ENCODE data around the gene CA11. TPM values are rescaled to one million over a fixed set of nuclear protein-coding genes. Genes with fewer than 3 reads are reported as not detected.

CA11 gene
- total RNA-seq, 4 donors from 2014 or later = 11.9 to 16.5 (median 14.9) TPM

GRCh38 chr19:48595833-48596232, 50.2 kb downstream of the CA11 start:
- H3K36me3 ChIP-seq = no peaks in the 10 kb centered on the region
- 59% methylated on average over 6 of the region's 6 CpGs for WGBS
- no peak for TF ChIP-seq EP300 (IDR thresholded peaks at IDR 0.05)
- no peak for TF ChIP-seq POLR2A (IDR thresholded peaks at IDR 0.05; ENCODE audit: low read depth)
- no peak for TF ChIP-seq POLR2AphosphoS5 (IDR thresholded peaks at IDR 0.05)
- no peak for TF ChIP-seq CTCF (IDR thresholded peaks at IDR 0.05)
- no peak for DNase-seq (ENCODE audit: extremely low spot score)
- H3K4me3 ChIP-seq = no peak overlapping the region
- no peaks in the 10 kb centered on the region for H3K9me3 ChIP-seq
- peaks cover 0 to 24% (median 0%) of the 10 kb centered on the region in 4 donors for H3K27me3 ChIP-seq
- H3K4me1 ChIP-seq = no peaks in the 10 kb centered on the region
- H3K27ac ChIP-seq (replicated peaks in 1 of 4) = no peak overlapping the region
- intact Hi-C loops (cut with DNase I) = no loop called here

- H3K27me3 ChIP-seq = peaks cover 0 to 21% (median 0%) of the 10 kb centered on the region in 4 donors
- WGBS = 85% methylated on average over 9 of the region's 9 CpGs
- no peaks in the 10 kb centered on the region for H3K36me3 ChIP-seq
- intact Hi-C loops (cut with DNase I) = no loop called here
- TF ChIP-seq EP300 (IDR thresholded peaks at IDR 0.05) (no peak), POLR2A (IDR thresholded peaks at IDR 0.05; ENCODE audit: low read depth) (no peak)
- no peak overlapping the region for H3K4me3 ChIP-seq
- H3K27ac ChIP-seq (replicated peaks in 1 of 4) = no peak overlapping the region
- DNase-seq (ENCODE audit: extremely low spot score) = no peak
- H3K9me3 ChIP-seq = no peaks in the 10 kb centered on the region
- no peaks in the 10 kb centered on the region for H3K4me1 ChIP-seq
Observed at GRCh38 chr19:48595171-48595570, 50.8 kb downstream of the CA11 start.

DNA sequence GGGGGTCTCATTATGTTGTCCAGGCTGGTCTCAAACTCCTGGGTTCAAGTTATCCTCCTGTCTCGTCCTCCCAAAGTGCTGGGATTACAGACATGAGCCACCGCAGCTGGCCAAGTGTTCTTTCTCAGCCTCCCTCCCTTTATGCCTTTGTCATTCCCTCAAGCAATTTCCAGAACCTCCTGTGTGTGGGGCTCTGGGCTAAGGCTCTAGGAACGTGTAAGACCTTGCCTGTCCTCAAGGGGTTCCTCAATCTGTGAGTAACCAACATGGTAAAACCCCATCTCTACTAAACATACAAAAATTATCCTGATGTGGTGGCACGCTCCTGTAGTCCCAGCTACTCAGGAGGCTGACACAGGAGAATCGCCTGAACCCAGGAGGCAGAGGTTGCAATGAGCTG, 55.0 kb downstream of the CA11 start:
- Histone ChIP-seq H3K4me1 (peaks cover 0 to 11% (median 11%) of the 10 kb centered on the region in 4 donors), H3K4me3 (no peak overlapping the region), H3K27me3 (no peaks in the 10 kb centered on the region), H3K27ac (replicated peaks in 1 of 4) (no peak overlapping the region), H3K36me3 (no peaks in the 10 kb centered on the region), H3K9me3 (no peaks in the 10 kb centered on the region)
- intact Hi-C loops (cut with DNase I) = no loop called here
- no peak for DNase-seq (ENCODE audit: extremely low spot score)
- TF ChIP-seq EP300 (IDR thresholded peaks at IDR 0.05) (no peak), POLR2A (IDR thresholded peaks at IDR 0.05; ENCODE audit: low read depth) (no peak), CTCF (IDR thresholded peaks at IDR 0.05) (no peak), POLR2AphosphoS5 (IDR thresholded peaks at IDR 0.05) (no peak)
- WGBS = 76% methylated on average over 5 of the region's 5 CpGs

DNA sequence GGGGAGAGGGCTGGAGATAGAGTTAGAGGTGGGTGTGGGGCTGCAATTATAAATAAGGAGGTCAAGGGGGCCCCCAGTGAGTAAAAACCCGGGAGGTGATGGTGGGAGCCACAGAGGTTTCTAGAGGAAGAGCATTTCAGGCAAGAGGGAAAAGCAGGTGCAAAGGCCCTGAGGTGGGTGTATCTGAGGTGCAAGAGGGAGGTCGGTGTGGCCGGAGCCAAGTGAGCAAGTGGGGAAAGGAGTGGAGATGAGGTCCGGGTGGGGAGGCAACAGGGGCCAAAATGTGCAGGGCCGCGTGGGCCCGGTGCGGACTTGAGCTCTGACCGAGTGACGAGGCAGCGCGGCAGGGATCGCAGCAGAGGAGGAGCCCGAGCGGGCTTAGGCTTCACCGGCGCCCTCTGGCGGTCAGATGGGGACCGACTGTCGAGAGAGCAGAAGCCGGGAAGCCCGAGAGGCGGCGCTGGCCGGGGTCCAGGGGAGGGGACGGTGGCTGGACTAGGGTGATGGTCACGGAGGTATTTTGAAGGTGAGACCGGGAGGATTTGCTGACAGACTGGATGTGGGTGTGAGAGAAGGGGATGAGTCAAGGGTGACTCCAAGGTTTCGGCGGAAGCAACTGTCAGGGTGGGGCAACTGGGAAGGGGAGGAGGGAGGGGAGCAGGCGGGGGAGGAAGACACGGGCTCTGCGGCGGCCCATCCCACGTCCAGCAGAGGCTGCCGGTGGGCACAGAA, 57.2 kb downstream of the CA11 start:
- Histone ChIP-seq H3K9me3 (no peaks in the 10 kb centered on the region), H3K4me3 (peak overlapping the region; percentile 46 to 63 (median 52)), H3K27me3 (no peaks in the 10 kb centered on the region), H3K4me1 (peaks cover 3 to 18% (median 16%) of the 10 kb centered on the region in 4 donors), H3K36me3 (no peaks in the 10 kb centered on the region), H3K27ac (replicated peaks in 1 of 4) (peak overlapping the region in 3 of 4 donors; percentile 30 to 53 (median 42))
- peak; percentile 96 for DNase-seq (ENCODE audit: extremely low spot score)
- intact Hi-C loops (cut with DNase I) = no loop called here
- TF ChIP-seq POLR2A (IDR thresholded peaks at IDR 0.05; ENCODE audit: low read depth) = no peak
- TF ChIP-seq CTCF (IDR thresholded peaks at IDR 0.05) = peak in 2 of 3 experiments; percentile 91
- peak; percentile 50 to 61 for TF ChIP-seq POLR2AphosphoS5 (IDR thresholded peaks at IDR 0.05)
- TF ChIP-seq EP300 (IDR thresholded peaks at IDR 0.05) = no peak
- WGBS = 5% methylated on average over 34 of the region's 36 CpGs

Other genes with a start within 250 kb of the CA11 start
- gene GRWD1, start 200.2 kb downstream of the CA11 start, total RNA-seq = 10 to 100 TPM; 19.5 to 42.9 (median 31.7) TPM
- under 1 TPM; 0.42 to 0.86 (median 0.51) TPM for gene KCNJ14, start 190.6 kb downstream of the CA11 start, total RNA-seq
- gene CYTH2, start 176.8 kb downstream of the CA11 start, total RNA-seq = 10 to 100 TPM; 40.1 to 50.7 (median 48.4) TPM
- gene LMTK3, start 134.4 kb downstream of the CA11 start, total RNA-seq = under 1 TPM; 0.17 to 0.57 (median 0.37) TPM
- 1 to 10 TPM in 1 of 4 donors, not detected in 3; 1.0 TPM for gene SULT2B1, start 94.0 kb downstream of the CA11 start, total RNA-seq
- gene SPACA4, start 39.4 kb downstream of the CA11 start, total RNA-seq = not detected
- gene FAM83E, start 31.1 kb downstream of the CA11 start, total RNA-seq = under 1 TPM; 0.32 to 0.69 (median 0.37) TPM
- 1,000 to 10,000 TPM; 1,298 to 2,105 (median 1,742) TPM for gene RPL18, start 27.0 kb downstream of the CA11 start, total RNA-seq
- gene SPHK2, start 26.7 kb downstream of the CA11 start, total RNA-seq = 10 to 100 TPM; 15.9 to 24.5 (median 17.0) TPM
- 1 to 10 TPM; 3.0 to 9.3 (median 7.2) TPM for gene DBP, start 8.8 kb downstream of the CA11 start, total RNA-seq
- gene NTN5, start 26.8 kb upstream of the CA11 start, total RNA-seq = under 1 TPM in 3 of 4 donors, not detected in 1; under 0.01 to 0.34 (median 0.17) TPM
- not detected for gene FUT2, start 49.8 kb upstream of the CA11 start, total RNA-seq
- 1 to 10 TPM in 3 of 4 donors, under 1 TPM in 1; 0.99 to 2.9 (median 1.8) TPM for gene MAMSTR, start 73.5 kb upstream of the CA11 start, total RNA-seq
- 10 to 100 TPM; 15.0 to 27.7 (median 22.8) TPM for gene RASIP1, start 94.4 kb upstream of the CA11 start, total RNA-seq
- not detected for gene IZUMO1, start 100.7 kb upstream of the CA11 start, total RNA-seq
- 1 to 10 TPM in 3 of 4 donors, under 1 TPM in 1; 0.83 to 2.5 (median 2.1) TPM for gene FUT1, start 106.5 kb upstream of the CA11 start, total RNA-seq
- not detected for gene FGF21, start 109.3 kb upstream of the CA11 start, total RNA-seq
- gene BCAT2, start 164.8 kb upstream of the CA11 start, total RNA-seq = 10 to 100 TPM; 59.0 to 93.3 (median 63.9) TPM
- 1 to 10 TPM; 7.1 to 8.9 (median 7.8) TPM for gene HSD17B14, start 190.3 kb upstream of the CA11 start, total RNA-seq
- 10 to 100 TPM; 11.4 to 27.4 (median 18.9) TPM for gene PLEKHA4, start 222.4 kb upstream of the CA11 start, total RNA-seq
- gene PPP1R15A, start 226.2 kb upstream of the CA11 start, total RNA-seq = 10 to 100 TPM; 40.3 to 98.7 (median 64.4) TPM

Measured in esophagus muscularis mucosa (tissue), 4 donors.